Progenitor cell of endocrine pancreas (in vitro differentiated cells): Measurements from ENCODE around the gene RSBN1. TPM values are rescaled to one million over a fixed set of nuclear protein-coding genes. Genes with fewer than 3 reads are reported as not detected.

Experiments
- DNase-seq: peaks from one replicate; pipeline ENCODE4 v3.0.0; 2021; ENCODE audit warnings: low spot score; ENCODE audit not compliant: unreplicated experiment
- H3K27ac Mint-ChIP-seq: 2 replicates; pipeline ENCODE4 v1.8.0; 2021; ENCODE audit warnings: mild to moderate bottlenecking, moderate library complexity, mixed read lengths
- H3K27me3 Mint-ChIP-seq: 2 replicates; pipeline ENCODE4 v1.8.0; 2021; ENCODE audit warnings: mixed read lengths
- H3K36me3 Mint-ChIP-seq: 2 replicates; pipeline ENCODE4 v1.8.0; 2022; ENCODE audit warnings: mixed read lengths; ENCODE audit not compliant: insufficient read depth
- H3K4me1 Mint-ChIP-seq: 2 replicates; pipeline ENCODE4 v1.8.0; 2021; ENCODE audit warnings: low read depth, mixed read lengths
- H3K4me3 Mint-ChIP-seq: 2 replicates; pipeline ENCODE4 v1.8.0; 2021; ENCODE audit warnings: low read depth, mild to moderate bottlenecking, moderate library complexity, mixed read lengths
- H3K9me3 Mint-ChIP-seq: 2 replicates; pipeline ENCODE4 v1.8.0; 2021; ENCODE audit warnings: low read depth, mixed read lengths
- CTCF ChIP-seq: fragments of 200-600 bp; sonication (generic); IDR thresholded peaks from one replicate; pipeline ENCODE4 v1.5.0; 2021; ENCODE audit warnings: antibody characterized with exemption, mild to moderate bottlenecking; ENCODE audit not compliant: unreplicated experiment
- total RNA-seq: library from RNA; stranded (reverse); gene quantifications from 2 replicates; pipeline ENCODE4 v1.2.1, GENCODE V29; 2021

The RSBN1 gene
- total RNA-seq, 1 donor from 2014 or later: 25.9 TPM

GRCh38 chr1:113805256-113805531, 7.1 kb downstream of the RSBN1 start:
- peaks cover 17% of the 10 kb centered on the region for H3K4me1 Mint-ChIP-seq
- H3K4me3 Mint-ChIP-seq: no peak overlapping the region
- H3K36me3 Mint-ChIP-seq: peaks cover 9% of the 10 kb centered on the region
- no peaks in the 10 kb centered on the region for H3K9me3 Mint-ChIP-seq
- H3K27ac Mint-ChIP-seq: peak overlapping the region; percentile 31
- DNase-seq: no peak
- no peaks in the 10 kb centered on the region for H3K27me3 Mint-ChIP-seq
- TF ChIP-seq CTCF: no peak

- peaks cover 9% of the 10 kb centered on the region for H3K36me3 Mint-ChIP-seq
- H3K27ac Mint-ChIP-seq: peak overlapping the region; percentile 31
- no peak for DNase-seq
- no peak for TF ChIP-seq CTCF
- no peaks in the 10 kb centered on the region for H3K27me3 Mint-ChIP-seq
- no peaks in the 10 kb centered on the region for H3K9me3 Mint-ChIP-seq
- H3K4me1 Mint-ChIP-seq: peaks cover 13% of the 10 kb centered on the region
- no peak overlapping the region for H3K4me3 Mint-ChIP-seq
Measured at GRCh38 chr1:113804421-113805255, 7.6 kb downstream of the RSBN1 start.

DNA sequence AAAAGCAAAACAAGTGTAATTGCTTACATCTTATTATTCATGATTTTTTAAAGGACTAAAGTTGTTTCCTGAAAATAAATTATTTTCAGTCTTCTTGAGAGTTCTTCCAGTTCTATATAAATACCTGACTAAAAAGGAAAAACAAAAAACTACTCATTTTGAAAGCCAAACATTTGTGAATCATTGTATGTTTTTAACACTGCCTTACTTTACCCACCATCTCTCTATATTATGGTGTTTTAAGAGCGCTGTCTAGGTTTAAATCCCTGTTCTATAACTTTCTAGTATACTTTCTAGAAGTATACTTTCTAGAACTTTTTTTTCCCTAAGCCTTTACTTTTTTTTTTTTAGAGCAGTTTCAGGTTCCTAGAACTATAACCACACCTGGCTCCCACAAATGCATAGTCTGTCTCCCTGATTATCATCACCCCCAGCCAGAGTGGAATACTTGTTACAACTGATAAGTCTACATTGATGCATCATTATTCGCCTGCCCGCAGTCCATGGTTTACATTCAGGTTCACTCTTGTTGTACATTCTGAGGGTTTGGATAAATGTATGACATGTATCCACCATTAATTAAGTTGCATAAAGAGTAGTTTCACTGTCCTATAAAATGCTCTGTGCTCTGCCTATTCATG, 9.8 kb downstream of the RSBN1 start:
- no peaks in the 10 kb centered on the region for H3K9me3 Mint-ChIP-seq
- TF ChIP-seq CTCF: no peak
- DNase-seq: no peak
- H3K36me3 Mint-ChIP-seq: peaks cover 5% of the 10 kb centered on the region
- H3K27me3 Mint-ChIP-seq: no peaks in the 10 kb centered on the region
- H3K4me3 Mint-ChIP-seq: no peak overlapping the region
- peaks cover 11% of the 10 kb centered on the region for H3K4me1 Mint-ChIP-seq
- no peak overlapping the region for H3K27ac Mint-ChIP-seq

- no peak for TF ChIP-seq CTCF
- H3K4me3 Mint-ChIP-seq: no peak overlapping the region
- peaks cover 7% of the 10 kb centered on the region for H3K36me3 Mint-ChIP-seq
- H3K4me1 Mint-ChIP-seq: peaks cover 11% of the 10 kb centered on the region
- H3K9me3 Mint-ChIP-seq: no peaks in the 10 kb centered on the region
- no peak overlapping the region for H3K27ac Mint-ChIP-seq
- H3K27me3 Mint-ChIP-seq: no peaks in the 10 kb centered on the region
- DNase-seq: no peak
Measured at GRCh38 chr1:113800487-113800886, 11.8 kb downstream of the RSBN1 start.

- no peak for DNase-seq
- Mint-ChIP-seq H3K27ac (peak overlapping the region; percentile 79), H3K4me1 (peaks cover 9% of the 10 kb centered on the region), H3K36me3 (peaks cover 18% of the 10 kb centered on the region), H3K4me3 (no peak overlapping the region), H3K9me3 (no peaks in the 10 kb centered on the region), H3K27me3 (no peaks in the 10 kb centered on the region)
- no peak for TF ChIP-seq CTCF
Measured at GRCh38 chr1:113797472-113797871, 14.8 kb downstream of the RSBN1 start.
